Testis (tissue), 2 donors: ENCODE results near the gene MND1.

Source experiments
- POLR2A ChIP-seq: fragments of 450-650 bp; IDR thresholded peaks from one replicate; pipeline ENCODE4 v1.6.1; 2017; ENCODE audit warnings: antibody characterized with exemption, mild to moderate bottlenecking, moderate library complexity
- TF ChIP-seq, protein P1 (sequence below), 3 experiments: fragments of 450-650 bp in 2 of 3; fragments of 200-600 bp in 1 of 3; sonication (generic) in 1 of 3; IDR thresholded peaks; one replicate each; pipeline ENCODE4 v1.5.1; 2016 to 2019; ENCODE audit warnings: antibody characterized with exemption in 3 of 3, mild to moderate bottlenecking in 2 of 3, moderate library complexity in 1 of 3

DNA sequence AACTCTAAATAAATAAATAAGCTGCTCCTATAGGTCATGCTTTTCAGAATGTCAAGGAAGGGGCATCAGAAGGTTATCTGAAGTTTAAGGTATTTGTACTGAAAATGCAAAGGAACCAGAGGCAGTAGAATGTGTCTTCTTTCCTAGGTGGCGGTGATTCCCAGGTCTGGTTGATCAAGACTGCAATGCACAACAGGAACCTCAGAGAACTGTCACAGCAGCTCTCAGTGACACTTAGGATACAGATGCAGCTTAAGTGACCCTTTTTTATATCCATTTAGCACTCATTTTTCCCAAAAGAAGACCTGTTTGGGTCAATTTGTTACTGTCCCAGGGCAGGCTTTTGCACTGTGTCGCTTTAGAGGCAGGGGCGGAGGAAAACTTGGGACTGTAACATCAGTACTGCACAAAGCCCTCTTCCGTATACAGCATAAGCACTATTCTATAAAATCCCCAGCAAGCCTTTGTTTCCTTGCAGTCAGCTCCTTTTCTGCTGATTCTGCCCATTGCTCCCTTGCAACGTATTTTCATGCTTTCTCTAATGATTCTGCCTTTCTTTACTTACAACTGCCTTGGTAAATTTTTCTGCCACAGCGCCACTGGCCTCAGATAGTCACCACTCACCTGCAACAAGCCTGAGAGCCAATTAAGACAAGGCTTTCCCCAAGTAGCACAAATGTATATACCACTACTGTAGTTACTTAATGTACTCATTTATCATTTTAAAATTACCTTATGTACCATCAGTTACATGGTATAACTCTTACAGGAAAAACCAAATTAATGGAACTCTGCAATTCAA lies 1.5 kb upstream of the MND1 start:
- TF ChIP-seq, protein P1, sequence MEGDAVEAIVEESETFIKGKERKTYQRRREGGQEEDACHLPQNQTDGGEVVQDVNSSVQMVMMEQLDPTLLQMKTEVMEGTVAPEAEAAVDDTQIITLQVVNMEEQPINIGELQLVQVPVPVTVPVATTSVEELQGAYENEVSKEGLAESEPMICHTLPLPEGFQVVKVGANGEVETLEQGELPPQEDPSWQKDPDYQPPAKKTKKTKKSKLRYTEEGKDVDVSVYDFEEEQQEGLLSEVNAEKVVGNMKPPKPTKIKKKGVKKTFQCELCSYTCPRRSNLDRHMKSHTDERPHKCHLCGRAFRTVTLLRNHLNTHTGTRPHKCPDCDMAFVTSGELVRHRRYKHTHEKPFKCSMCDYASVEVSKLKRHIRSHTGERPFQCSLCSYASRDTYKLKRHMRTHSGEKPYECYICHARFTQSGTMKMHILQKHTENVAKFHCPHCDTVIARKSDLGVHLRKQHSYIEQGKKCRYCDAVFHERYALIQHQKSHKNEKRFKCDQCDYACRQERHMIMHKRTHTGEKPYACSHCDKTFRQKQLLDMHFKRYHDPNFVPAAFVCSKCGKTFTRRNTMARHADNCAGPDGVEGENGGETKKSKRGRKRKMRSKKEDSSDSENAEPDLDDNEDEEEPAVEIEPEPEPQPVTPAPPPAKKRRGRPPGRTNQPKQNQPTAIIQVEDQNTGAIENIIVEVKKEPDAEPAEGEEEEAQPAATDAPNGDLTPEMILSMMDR (IDR thresholded peaks at IDR 0.05): no peak
- no peak for TF ChIP-seq POLR2A
